GM23248 (cell line): Measurements from ENCODE around the gene MBNL1. TPM values are rescaled to one million over a fixed set of nuclear protein-coding genes. Genes with fewer than 3 reads are reported as not detected.

Experiments used
- DNase-seq: peaks from one replicate; pipeline ENCODE4 v3.0.0-alpha.2; 2015
- H2AFZ ChIP-seq: fragments of 200-600 bp; sonication (generic); 2 replicates; pipeline ENCODE4 v1.6.1; 2016; ENCODE audit warnings: antibody characterized with exemption
- H3F3A ChIP-seq: fragments of 200-600 bp; sonication (generic); 2 replicates; pipeline ENCODE4 v1.6.1; 2016; ENCODE audit warnings: mild to moderate bottlenecking, antibody characterized with exemption, mixed run types; ENCODE audit not compliant: insufficient read depth
- H3K27ac ChIP-seq: fragments of 200-600 bp; sonication (generic); 2 replicates; pipeline ENCODE4 v1.5.1; 2016; ENCODE audit warnings: mild to moderate bottlenecking
- H3K27me3 ChIP-seq: fragments of 200-600 bp; sonication (generic); replicated peaks from 2 replicates; pipeline ENCODE4 v1.6.1; 2016; ENCODE audit warnings: mild to moderate bottlenecking; ENCODE audit not compliant: insufficient read depth
- H3K36me3 ChIP-seq: fragments of 200-600 bp; sonication (generic); 2 replicates; pipeline ENCODE4 v1.6.1; 2016; ENCODE audit warnings: low read depth, mild to moderate bottlenecking
- H3K4me1 ChIP-seq: fragments of 200-600 bp; sonication (generic); 2 replicates; pipeline ENCODE4 v1.6.1; 2016; ENCODE audit warnings: mild to moderate bottlenecking; ENCODE audit not compliant: insufficient read depth
- H3K4me2 ChIP-seq: fragments of 200-600 bp; sonication (generic); one replicate; pipeline ENCODE4 v1.6.1; 2016; ENCODE audit warnings: mild to moderate bottlenecking; ENCODE audit not compliant: unreplicated experiment
- H3K4me3 ChIP-seq: fragments of 200-600 bp; sonication (generic); 2 replicates; pipeline ENCODE4 v1.5.1; 2016; ENCODE audit warnings: mild to moderate bottlenecking
- H3K79me2 ChIP-seq: fragments of 200-600 bp; sonication (generic); 2 replicates; pipeline ENCODE4 v1.6.1; 2016; ENCODE audit warnings: mild to moderate bottlenecking; ENCODE audit not compliant: insufficient read depth
- H3K9ac ChIP-seq: fragments of 200-600 bp; sonication (generic); 2 replicates; pipeline ENCODE4 v1.6.1; 2016; ENCODE audit warnings: mild to moderate bottlenecking
- H3K9me2 ChIP-seq: fragments of 200-600 bp; sonication (generic); 2 replicates; pipeline ENCODE4 v1.6.1; 2016; ENCODE audit warnings: mixed run types, mild to moderate bottlenecking, moderate library complexity; ENCODE audit not compliant: insufficient read depth
- H3K9me3 ChIP-seq: fragments of 200-600 bp; sonication (generic); one replicate; pipeline ENCODE4 v1.6.1; 2017; ENCODE audit warnings: low read depth
- H4K20me1 ChIP-seq: fragments of 200-600 bp; sonication (generic); 2 replicates; pipeline ENCODE4 v1.6.0; 2016; ENCODE audit not compliant: insufficient read depth
- EZH2 ChIP-seq: fragments of 200-600 bp; sonication (generic); IDR thresholded peaks from 2 replicates; pipeline ENCODE4 v1.6.1; 2018; ENCODE audit warnings: antibody characterized with exemption, mild to moderate bottlenecking; ENCODE audit not compliant: insufficient read depth, poor library complexity, severe bottlenecking
- EZH2phosphoT487 ChIP-seq: fragments of 200-600 bp; sonication (generic); IDR thresholded peaks from 2 replicates; pipeline ENCODE4 v1.6.1; 2018; ENCODE audit warnings: antibody characterized with exemption, moderate library complexity, mild to moderate bottlenecking, low read depth; ENCODE audit not compliant: insufficient read depth
- WGBS, 2 experiments: methylation state at CpG; one replicate each; pipeline ENCODE4 v1.1.6; 2015 to 2017; ENCODE audit warnings: low lambda C conversion rate in 2 of 2, low coverage in 1 of 2; ENCODE audit errors: missing lambda C conversion rate in 2 of 2; 5-methylcytosine and 5-hydroxymethylcytosine counted together
- in situ Hi-C: fragments of 300-500 bp; cut with MboI; formaldehyde crosslinking; loops from 2 replicates; pipeline ENCODE4 v1.15.0; 2020
- polyA plus RNA-seq: library from polyadenylated mRNA; unstranded; fragments of >200 nt; fragmentation: Nextera tagmentation; extraction: Ambion mirVana; gene quantifications from 2 replicates; pipeline ENCODE4 v1.2.1, GENCODE V29; 2016
- total RNA-seq: library from RNA; depleted of rRNA; stranded (reverse); fragments of >200 nt; shearing (Covaris generic); gene quantifications from 2 replicates; pipeline ENCODE4 v1.2.3, GENCODE V29; 2014

MBNL1 gene
- total and polyA plus RNA-seq, 2 experiments from 2014 or later: 89.5 to 262 TPM

DNA sequence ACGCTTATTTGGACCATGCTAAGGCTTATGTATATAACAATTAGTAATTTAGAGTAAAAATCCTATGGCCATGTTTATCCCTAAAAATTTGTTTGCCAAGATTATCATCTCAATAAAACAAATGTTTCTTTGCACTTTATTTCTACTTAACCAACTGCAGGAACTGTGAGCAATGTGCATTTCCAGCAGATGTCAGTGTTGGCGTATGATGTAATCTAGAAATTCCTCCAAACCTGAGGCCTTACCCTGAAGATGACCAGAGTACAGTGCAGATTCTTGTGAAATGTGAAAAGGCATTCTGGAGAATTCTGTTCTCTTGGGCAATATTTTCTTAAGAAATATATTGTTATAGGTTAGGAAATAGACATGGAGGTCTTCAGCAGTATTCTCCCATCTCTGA is 205.9 kb downstream of the MBNL1 start:
- Histone ChIP-seq H3F3A (peaks cover 31% of the 10 kb centered on the region; the same call in 1 of the 2 replicates), H3K9me2 (no peaks in the 10 kb centered on the region), H2AFZ (no peak overlapping the region), H3K27me3 (no peaks in the 10 kb centered on the region), H3K79me2 (no peaks in the 10 kb centered on the region), H4K20me1 (no peaks in the 10 kb centered on the region), H3K4me3 (no peak overlapping the region), H3K9me3 (no peaks in the 10 kb centered on the region), H3K9ac (no peak overlapping the region), H3K27ac (no peak overlapping the region), H3K36me3 (no peaks in the 10 kb centered on the region), H3K4me2 (no peak overlapping the region), H3K4me1 (peaks cover 6% of the 10 kb centered on the region; the same call in 1 of the 2 replicates)
- 55 to 60% methylated on average over 2 of the region's 2 CpGs for WGBS, 2 experiments
- in situ Hi-C loops: no loop called here
- TF ChIP-seq EZH2 (no peak), EZH2phosphoT487 (no peak)
- DNase-seq: peak; percentile 85

DNA sequence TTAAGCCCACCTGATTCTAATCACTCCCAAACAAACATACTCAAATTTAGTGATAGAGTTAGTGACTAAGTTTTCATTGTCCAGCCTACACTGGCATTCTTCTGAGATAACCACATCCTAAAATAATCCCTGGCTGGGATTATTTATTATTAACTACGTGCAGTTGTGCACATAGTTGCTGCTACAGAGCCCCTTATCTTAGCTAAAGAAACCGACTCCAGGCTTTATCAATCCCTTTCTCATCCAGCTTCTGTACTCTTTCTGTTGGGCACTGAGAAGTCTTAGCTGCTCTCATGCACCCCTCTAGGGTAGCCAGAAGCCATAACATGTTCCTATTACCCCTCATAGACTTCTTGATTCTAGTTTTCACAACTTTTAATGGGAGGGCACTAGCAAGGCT is 208.7 kb downstream of the MBNL1 start:
- H3K9me3 ChIP-seq: no peaks in the 10 kb centered on the region
- no peak for DNase-seq
- no peak overlapping the region for H3K9ac ChIP-seq
- in situ Hi-C loops: no loop called here
- H3K27me3 ChIP-seq: no peaks in the 10 kb centered on the region
- H4K20me1 ChIP-seq: no peaks in the 10 kb centered on the region
- TF ChIP-seq EZH2phosphoT487 (no peak), EZH2 (no peak)
- H2AFZ ChIP-seq: no peak overlapping the region
- H3F3A ChIP-seq: peaks cover 17% of the 10 kb centered on the region; the same call in 1 of the 2 replicates
- H3K4me2 ChIP-seq: no peak overlapping the region
- WGBS, 2 experiments: 71 to 73% methylated on average over 2 of the region's 2 CpGs
- no peaks in the 10 kb centered on the region; the same call in 1 of the 2 replicates for H3K4me1 ChIP-seq
- no peaks in the 10 kb centered on the region for H3K9me2 ChIP-seq
- no peaks in the 10 kb centered on the region for H3K79me2 ChIP-seq
- no peak overlapping the region for H3K4me3 ChIP-seq
- H3K36me3 ChIP-seq: no peaks in the 10 kb centered on the region
- no peak overlapping the region for H3K27ac ChIP-seq

GRCh38 chr3:152480282-152480953 is 211.7 kb downstream of the MBNL1 start:
- WGBS, 2 experiments: 51 to 72% methylated on average over 2 of the region's 2 CpGs
- DNase-seq: no peak
- no peak for TF ChIP-seq EZH2phosphoT487
- no peak for TF ChIP-seq EZH2
- Histone ChIP-seq H3K79me2 (no peaks in the 10 kb centered on the region), H3K27ac (no peak overlapping the region), H3F3A (0 out of 2 replicates have a peak, but pooled peaks cover under 1% of the 10 kb centered on the region), H3K9ac (no peak overlapping the region), H2AFZ (no peak overlapping the region), H3K9me2 (no peaks in the 10 kb centered on the region), H3K9me3 (no peaks in the 10 kb centered on the region), H3K4me3 (no peak overlapping the region), H3K4me1 (no peaks in the 10 kb centered on the region; the same call in 1 of the 2 replicates), H3K36me3 (no peaks in the 10 kb centered on the region), H3K4me2 (no peak overlapping the region), H4K20me1 (no peaks in the 10 kb centered on the region), H3K27me3 (no peaks in the 10 kb centered on the region)
- in situ Hi-C loops: no loop called here

DNA sequence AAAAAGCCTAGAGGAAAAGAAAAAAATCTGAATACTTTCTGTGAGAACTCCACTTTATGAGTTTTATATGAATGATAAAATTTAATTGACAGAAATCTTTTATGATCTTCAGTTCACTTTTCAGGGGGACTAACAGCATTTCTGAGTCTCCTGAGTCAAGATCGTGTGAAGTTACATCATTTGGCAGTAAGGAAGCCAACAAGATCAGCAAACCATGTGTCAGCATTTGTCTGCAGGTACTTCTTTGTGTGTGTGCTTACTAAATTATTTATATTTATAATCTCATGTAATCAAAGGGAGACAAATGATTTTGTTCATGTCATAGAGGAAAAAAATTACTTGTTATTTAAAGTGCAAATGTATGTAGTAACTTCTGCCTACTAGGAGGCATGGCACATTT is 217.6 kb downstream of the MBNL1 start:
- H3F3A ChIP-seq: no peaks in the 10 kb centered on the region
- H4K20me1 ChIP-seq: no peaks in the 10 kb centered on the region
- H3K9ac ChIP-seq: no peak overlapping the region
- H3K4me1 ChIP-seq: no peaks in the 10 kb centered on the region
- H2AFZ ChIP-seq: 0 out of 2 replicates have a peak overlapping the region, but pooled peaks have one; percentile 17
- H3K4me2 ChIP-seq: no peak overlapping the region
- no peaks in the 10 kb centered on the region for H3K9me3 ChIP-seq
- H3K4me3 ChIP-seq: no peak overlapping the region
- in situ Hi-C loops: no loop called here
- H3K9me2 ChIP-seq: no peaks in the 10 kb centered on the region
- H3K79me2 ChIP-seq: no peaks in the 10 kb centered on the region
- no peak for TF ChIP-seq EZH2
- TF ChIP-seq EZH2phosphoT487: no peak
- H3K27ac ChIP-seq: no peak overlapping the region
- no peaks in the 10 kb centered on the region for H3K36me3 ChIP-seq
- 85 to 86% methylated on average over 1 of the region's 1 CpG for WGBS, 2 experiments
- H3K27me3 ChIP-seq: no peaks in the 10 kb centered on the region
- no peak for DNase-seq
